HCT116 (cell line): ENCODE results near the gene ASPHD1. TPM values are rescaled to one million over a fixed set of nuclear protein-coding genes. Genes with fewer than 3 reads are reported as not detected.

Experiments used
- ATAC-seq: fragments of 200-7000 bp; cut with Tn5 transposase; 2 replicates; pipeline ENCODE4 v1.9.1; 2020; ENCODE audit warnings: mild to moderate bottlenecking, moderate library complexity
- BruUV-seq: library from RNA; stranded (reverse); fragments of 400-500 nt; replicated peaks from 2 replicates; lab custom pipeline; 2021; lab: Mats Ljungman, UMichigan
- CTCF ChIA-PET: fragments of 300-600 bp; sonication (Branson Sonifier 250); formaldehyde crosslinking; loops from one replicate; lab custom pipeline; 2021; ENCODE audit warnings: antibody characterized with exemption; lab: Charles Lee
- POLR2A ChIA-PET: fragments of 300-600, 350-600 bp; sonication (Branson Sonifier 250); formaldehyde crosslinking; loops from one replicate; lab custom pipeline; 2021; ENCODE audit warnings: antibody characterized with exemption; lab: Charles Lee
- RAD21 ChIA-PET, 2 experiments: fragments of 300-600 bp; sonication (Branson Sonifier 250); formaldehyde crosslinking; loops; one replicate each; lab custom pipeline; 2023; ENCODE audit warnings: low total read pairs in 2 of 2; ENCODE audit not compliant: uncharacterized antibody in 2 of 2, unreplicated experiment in 2 of 2, low non-redundant PET in 1 of 2; lab: Charles Lee
- DNase-seq: peaks from one replicate; pipeline ENCODE4 v3.0.0-alpha.2; 2010; ENCODE audit warnings: low read depth, low spot score
- H2AFZ ChIP-seq: fragments of 200-600 bp; shearing (Covaris generic), sonication (generic); 2 replicates; pipeline ENCODE4 v1.6.1; 2017; ENCODE audit warnings: low read depth, mixed run types, mixed read lengths, antibody characterized with exemption, low read length; ENCODE audit not compliant: poor library complexity, severe bottlenecking
- H3K27ac ChIP-seq: 2 replicates; pipeline ENCODE4 v1.5.1; 2012; ENCODE audit warnings: low read depth, low read length
- H3K27me3 ChIP-seq: fragments of 200-600 bp; sonication (generic); 2 replicates; pipeline ENCODE4 v1.6.1; 2016; ENCODE audit warnings: mixed run types, low read length, mixed read lengths; ENCODE audit not compliant: insufficient read depth
- H3K36me3 ChIP-seq, 2 experiments: fragments of 200-500 bp in 1 of 2; fragments of 200-600 bp in 1 of 2; sonication (Bioruptor generic) in 1 of 2; sonication (generic) in 1 of 2; 2 replicates each; pipeline versions ENCODE4 v1.5.1 to v1.6.1; 2014 to 2016; ENCODE audit warnings: low read length in 2 of 2, inconsistent platforms in 1 of 2, mixed read lengths in 1 of 2, mixed run types in 1 of 2; ENCODE audit not compliant: insufficient read depth in 2 of 2, control insufficient read depth in 1 of 2
- H3K4me1 ChIP-seq, 2 experiments: fragments of 200-600 bp in 1 of 2; sonication (generic) in 1 of 2; 2 replicates each; pipeline versions ENCODE4 v1.5.1 to v1.6.1; 2012 to 2017; ENCODE audit warnings: low read length in 2 of 2, inconsistent platforms in 1 of 2, mild to moderate bottlenecking in 1 of 2, mixed read lengths in 1 of 2, mixed run types in 1 of 2, moderate library complexity in 1 of 2; ENCODE audit not compliant: insufficient read depth in 2 of 2, control insufficient read depth in 1 of 2
- H3K4me2 ChIP-seq: fragments of 200-600 bp; sonication (generic); 2 replicates; pipeline ENCODE4 v1.6.1; 2017; ENCODE audit warnings: mixed run types, low read length, mixed read lengths
- H3K4me3 ChIP-seq, 2 experiments: fragments of 200-600 bp in 1 of 2; sonication (generic) in 1 of 2; replicated peaks in 1 of 2; 2 replicates each; pipeline ENCODE4 v1.5.1; 2011 to 2016; ENCODE audit warnings: low read length in 2 of 2, control low read depth in 1 of 2, low read depth in 1 of 2, mild to moderate bottlenecking in 1 of 2, mixed read lengths in 1 of 2, mixed run types in 1 of 2
- H3K79me2 ChIP-seq: fragments of 200-600 bp; sonication (generic); 2 replicates; pipeline ENCODE4 v1.6.1; 2017; ENCODE audit warnings: mild to moderate bottlenecking, mixed run types, low read length, moderate library complexity, mixed read lengths; ENCODE audit not compliant: insufficient read depth
- H3K9ac ChIP-seq: fragments of 200-600 bp; sonication (generic); 2 replicates; pipeline ENCODE4 v1.6.1; 2016; ENCODE audit warnings: low read length, mixed read lengths
- H3K9me2 ChIP-seq: fragments of 200-600 bp; sonication (generic), shearing (Covaris generic); 2 replicates; pipeline ENCODE4 v1.6.1; 2017; ENCODE audit warnings: mixed run types, mild to moderate bottlenecking, moderate library complexity; ENCODE audit not compliant: insufficient read depth
- H3K9me3 ChIP-seq, 2 experiments: fragments of 200-500 bp in 1 of 2; fragments of 200-600 bp in 1 of 2; sonication (Bioruptor generic) in 1 of 2; sonication (generic) in 1 of 2; 2 replicates each; pipeline ENCODE4 v1.6.1; 2014 to 2017; ENCODE audit warnings: low read length in 2 of 2, mixed read lengths in 2 of 2, inconsistent platforms in 1 of 2, low read depth in 1 of 2, mild to moderate bottlenecking in 1 of 2, mixed run types in 1 of 2, moderate library complexity in 1 of 2; ENCODE audit not compliant: control insufficient read depth in 1 of 2, insufficient read depth in 1 of 2
- H4K20me1 ChIP-seq: fragments of 200-600 bp; sonication (generic), shearing (Covaris generic); 2 replicates; pipeline ENCODE4 v1.6.1; 2017; ENCODE audit warnings: mixed run types, mild to moderate bottlenecking, moderate library complexity; ENCODE audit not compliant: insufficient read depth
- ELF1 ChIP-seq: IDR thresholded peaks from 2 replicates; pipeline ENCODE4 v1.6.1; 2012; ENCODE audit warnings: low read depth, borderline replicate concordance
- EZH2phosphoT487 ChIP-seq: fragments of 200-600 bp; IDR thresholded peaks from 2 replicates; pipeline ENCODE4 v1.6.1; 2018; ENCODE audit warnings: antibody characterized with exemption, borderline replicate concordance
- FOSL1 ChIP-seq: IDR thresholded peaks from 2 replicates; pipeline ENCODE4 v1.6.1; 2012; ENCODE audit warnings: low read depth
- POLR2A ChIP-seq: IDR thresholded peaks from 2 replicates; pipeline ENCODE4 v1.7.0; 2011; ENCODE audit warnings: borderline replicate concordance; ENCODE audit not compliant: insufficient read depth, insufficient read length; ENCODE audit errors: extremely low read depth
- YY1 ChIP-seq: IDR thresholded peaks from 2 replicates; pipeline ENCODE4 v1.6.1; 2011; ENCODE audit warnings: low read length, low read depth, moderate library complexity, mild to moderate bottlenecking; ENCODE audit not compliant: insufficient replicate concordance; ENCODE audit errors: extremely low read depth
- ZFX ChIP-seq: fragments of 450-650 bp; IDR thresholded peaks from 2 replicates; pipeline ENCODE4 v1.6.1; 2017
- intact Hi-C: fragments of 100-400 bp; cut with micrococcal nuclease; formaldehyde crosslinking; loops from 2 replicates; pipeline ENCODE4 v1.10.0; 2022
- total RNA-seq: library from RNA; stranded (reverse); gene quantifications from one replicate; pipeline ENCODE4 v1.2.1, GENCODE V29; 2021; ENCODE audit not compliant: unreplicated experiment
- TF ChIP-seq, protein P1 (sequence below): IDR thresholded peaks from 2 replicates; pipeline ENCODE4 v1.6.1; 2012; ENCODE audit warnings: low read depth
- TF ChIP-seq, protein P2 (sequence below): IDR thresholded peaks from 2 replicates; pipeline ENCODE4 v1.6.1; 2011; ENCODE audit warnings: mild to moderate bottlenecking, low read length, moderate library complexity; ENCODE audit not compliant: insufficient replicate concordance; ENCODE audit errors: extremely low read depth

The ASPHD1 gene
- total RNA-seq, 1 experiment from 2014 or later, result 18.4 TPM

GRCh38 chr16:29915590-29916247, 15.4 kb downstream of the ASPHD1 start:
- no peak for DNase-seq
- Histone ChIP-seq H3K4me1 (no peaks in the 10 kb centered on the region), H3K9me3 (no peaks in the 10 kb centered on the region), H2AFZ (no peak overlapping the region), H3K79me2 (peaks cover 13% of the 10 kb centered on the region; the same call in 1 of the 2 replicates), H3K9me2 (no peaks in the 10 kb centered on the region), H3K36me3 (peaks cover 12 to 19% of the 10 kb centered on the region in 2 experiments; a peak in 3 of 4 replicates), H4K20me1 (no peaks in the 10 kb centered on the region), H3K4me3 (no peak overlapping the region), H3K9ac (no peak overlapping the region), H3K4me2 (no peak overlapping the region), H3K27ac (no peak overlapping the region), H3K27me3 (no peaks in the 10 kb centered on the region)
- BruUV-seq, result no TSS peak
- RAD21 ChIA-PET, result no interaction called here
- no peak for TF ChIP-seq ZFX
- no peak for TF ChIP-seq POLR2A
- TF ChIP-seq, protein P1, sequence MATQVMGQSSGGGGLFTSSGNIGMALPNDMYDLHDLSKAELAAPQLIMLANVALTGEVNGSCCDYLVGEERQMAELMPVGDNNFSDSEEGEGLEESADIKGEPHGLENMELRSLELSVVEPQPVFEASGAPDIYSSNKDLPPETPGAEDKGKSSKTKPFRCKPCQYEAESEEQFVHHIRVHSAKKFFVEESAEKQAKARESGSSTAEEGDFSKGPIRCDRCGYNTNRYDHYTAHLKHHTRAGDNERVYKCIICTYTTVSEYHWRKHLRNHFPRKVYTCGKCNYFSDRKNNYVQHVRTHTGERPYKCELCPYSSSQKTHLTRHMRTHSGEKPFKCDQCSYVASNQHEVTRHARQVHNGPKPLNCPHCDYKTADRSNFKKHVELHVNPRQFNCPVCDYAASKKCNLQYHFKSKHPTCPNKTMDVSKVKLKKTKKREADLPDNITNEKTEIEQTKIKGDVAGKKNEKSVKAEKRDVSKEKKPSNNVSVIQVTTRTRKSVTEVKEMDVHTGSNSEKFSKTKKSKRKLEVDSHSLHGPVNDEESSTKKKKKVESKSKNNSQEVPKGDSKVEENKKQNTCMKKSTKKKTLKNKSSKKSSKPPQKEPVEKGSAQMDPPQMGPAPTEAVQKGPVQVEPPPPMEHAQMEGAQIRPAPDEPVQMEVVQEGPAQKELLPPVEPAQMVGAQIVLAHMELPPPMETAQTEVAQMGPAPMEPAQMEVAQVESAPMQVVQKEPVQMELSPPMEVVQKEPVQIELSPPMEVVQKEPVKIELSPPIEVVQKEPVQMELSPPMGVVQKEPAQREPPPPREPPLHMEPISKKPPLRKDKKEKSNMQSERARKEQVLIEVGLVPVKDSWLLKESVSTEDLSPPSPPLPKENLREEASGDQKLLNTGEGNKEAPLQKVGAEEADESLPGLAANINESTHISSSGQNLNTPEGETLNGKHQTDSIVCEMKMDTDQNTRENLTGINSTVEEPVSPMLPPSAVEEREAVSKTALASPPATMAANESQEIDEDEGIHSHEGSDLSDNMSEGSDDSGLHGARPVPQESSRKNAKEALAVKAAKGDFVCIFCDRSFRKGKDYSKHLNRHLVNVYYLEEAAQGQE, result no peak
- TF ChIP-seq YY1, result no peak
- no peak for TF ChIP-seq FOSL1
- TF ChIP-seq EZH2phosphoT487, result no peak
- TF ChIP-seq, protein P2, sequence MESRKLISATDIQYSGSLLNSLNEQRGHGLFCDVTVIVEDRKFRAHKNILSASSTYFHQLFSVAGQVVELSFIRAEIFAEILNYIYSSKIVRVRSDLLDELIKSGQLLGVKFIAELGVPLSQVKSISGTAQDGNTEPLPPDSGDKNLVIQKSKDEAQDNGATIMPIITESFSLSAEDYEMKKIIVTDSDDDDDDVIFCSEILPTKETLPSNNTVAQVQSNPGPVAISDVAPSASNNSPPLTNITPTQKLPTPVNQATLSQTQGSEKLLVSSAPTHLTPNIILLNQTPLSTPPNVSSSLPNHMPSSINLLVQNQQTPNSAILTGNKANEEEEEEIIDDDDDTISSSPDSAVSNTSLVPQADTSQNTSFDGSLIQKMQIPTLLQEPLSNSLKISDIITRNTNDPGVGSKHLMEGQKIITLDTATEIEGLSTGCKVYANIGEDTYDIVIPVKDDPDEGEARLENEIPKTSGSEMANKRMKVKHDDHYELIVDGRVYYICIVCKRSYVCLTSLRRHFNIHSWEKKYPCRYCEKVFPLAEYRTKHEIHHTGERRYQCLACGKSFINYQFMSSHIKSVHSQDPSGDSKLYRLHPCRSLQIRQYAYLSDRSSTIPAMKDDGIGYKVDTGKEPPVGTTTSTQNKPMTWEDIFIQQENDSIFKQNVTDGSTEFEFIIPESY, result no peak
- TF ChIP-seq ELF1, result no peak
- POLR2A ChIA-PET, result interaction anchor here (2.0 kb wide), 1 partner anchor 16 kb away, joined by 4 read pairs; the partner anchor contains the start of gene SEZ6L2
- ATAC-seq, result no peak
- CTCF ChIA-PET, result no interaction called here
- intact Hi-C loops, result no loop called here
